Liver (tissue), 9 donors: ENCODE results near the gene EPGN. TPM values are rescaled to one million over a fixed set of nuclear protein-coding genes. Genes with fewer than 3 reads are reported as not detected.

Experiments
- DNase-seq: peaks from one replicate; pipeline ENCODE4 v3.0.0-alpha.2; 2017; ENCODE audit warnings: low spot score
- H3K27ac ChIP-seq, 2 donors: one replicate each; pipeline ENCODE4 v1.7.0; 2013; ENCODE audit warnings: inconsistent platforms in 2 of 2, low read length in 2 of 2, control low read depth in 1 of 2, low read depth in 1 of 2, mild to moderate bottlenecking in 1 of 2
- H3K27me3 ChIP-seq, 4 donors: one replicate each; pipeline versions ENCODE4 v1.6.1 to v1.7.0; 2013; ENCODE audit warnings: low read length in 3 of 4, inconsistent platforms in 1 of 4, mild to moderate bottlenecking in 1 of 4, moderate library complexity in 1 of 4; ENCODE audit not compliant: control insufficient read depth in 4 of 4, insufficient read depth in 4 of 4
- H3K36me3 ChIP-seq, 4 donors: one replicate each; pipeline versions ENCODE4 v1.6.1 to v1.7.0; 2013; ENCODE audit warnings: low read length in 3 of 4, mild to moderate bottlenecking in 3 of 4, low read depth in 1 of 4, moderate library complexity in 1 of 4; ENCODE audit not compliant: control insufficient read depth in 4 of 4, insufficient read depth in 3 of 4
- H3K4me1 ChIP-seq, 4 donors: one replicate each; pipeline versions ENCODE4 v1.6.1 to v1.7.0; 2013; ENCODE audit warnings: low read length in 3 of 4, mild to moderate bottlenecking in 3 of 4, moderate library complexity in 1 of 4; ENCODE audit not compliant: control insufficient read depth in 4 of 4, insufficient read depth in 4 of 4
- H3K4me3 ChIP-seq, 3 donors: one replicate each; pipeline versions ENCODE4 v1.6.1 to v1.7.0; 2013; ENCODE audit warnings: low read length in 3 of 3, control low read depth in 1 of 3, low read depth in 1 of 3, mild to moderate bottlenecking in 1 of 3
- H3K9ac ChIP-seq, 2 donors: one replicate each; pipeline ENCODE4 v1.7.0; 2013; ENCODE audit warnings: low read length in 2 of 2, mild to moderate bottlenecking in 2 of 2, moderate library complexity in 2 of 2, control low read depth in 1 of 2, low read depth in 1 of 2
- H3K9me3 ChIP-seq, 4 donors: one replicate each; pipeline versions ENCODE4 v1.6.1 to v1.7.0; 2013; ENCODE audit warnings: low read length in 3 of 4; ENCODE audit not compliant: control insufficient read depth in 4 of 4
- EGR1 ChIP-seq, 2 donors: IDR thresholded peaks; 2 replicates each; pipeline ENCODE4 v1.6.1; 2016 to 2018; ENCODE audit warnings: antibody characterized with exemption in 2 of 2, low read depth in 2 of 2
- FOXA1 ChIP-seq: IDR thresholded peaks from 2 replicates; pipeline ENCODE4 v1.6.1; 2016; ENCODE audit warnings: antibody characterized with exemption
- FOXA2 ChIP-seq: IDR thresholded peaks from 2 replicates; pipeline ENCODE4 v1.6.1; 2016; ENCODE audit warnings: antibody characterized with exemption
- GABPA ChIP-seq, 2 donors: IDR thresholded peaks in 1 of 2; conservative IDR thresholded peaks in 1 of 2; 2 replicates each; pipeline ENCODE4 v1.6.1; 2016; ENCODE audit warnings: antibody characterized with exemption in 2 of 2, mild to moderate bottlenecking in 1 of 2, moderate library complexity in 1 of 2
- HNF4A ChIP-seq, 2 donors: conservative IDR thresholded peaks; 2 replicates each; pipeline ENCODE4 v1.6.1; 2016; ENCODE audit warnings: antibody characterized with exemption in 2 of 2, mild to moderate bottlenecking in 2 of 2
- HNF4G ChIP-seq: IDR thresholded peaks from 2 replicates; pipeline ENCODE4 v1.6.1; 2016; ENCODE audit warnings: antibody characterized with exemption
- JUND ChIP-seq, 2 donors: IDR thresholded peaks; 2 replicates each; pipeline ENCODE4 v1.6.1; 2016; ENCODE audit warnings: antibody characterized with exemption in 2 of 2
- NR2F2 ChIP-seq: IDR thresholded peaks from 2 replicates; pipeline ENCODE4 v1.6.1; 2016; ENCODE audit warnings: antibody characterized with exemption
- RAD21 ChIP-seq, 2 donors: IDR thresholded peaks; 2 replicates each; pipeline ENCODE4 v1.6.1; 2016; ENCODE audit warnings: antibody characterized with exemption in 2 of 2, mild to moderate bottlenecking in 2 of 2
- RXRA ChIP-seq, 2 donors: IDR thresholded peaks; 2 replicates each; pipeline ENCODE4 v1.6.1; 2017 to 2018; ENCODE audit warnings: antibody characterized with exemption in 2 of 2, mild to moderate bottlenecking in 1 of 2
- SP1 ChIP-seq: IDR thresholded peaks from 2 replicates; pipeline ENCODE4 v1.6.1; 2018; ENCODE audit warnings: antibody characterized with exemption, mild to moderate bottlenecking
- TAF1 ChIP-seq: conservative IDR thresholded peaks from 2 replicates; pipeline ENCODE4 v1.6.1; 2016; ENCODE audit warnings: antibody characterized with exemption, mild to moderate bottlenecking
- YY1 ChIP-seq: IDR thresholded peaks from 2 replicates; pipeline ENCODE4 v1.6.1; 2016; ENCODE audit warnings: antibody characterized with exemption, mild to moderate bottlenecking
- WGBS: extraction: QIAGEN DNeasy Blood & Tissue Kit; methylation state at CpG from one replicate; pipeline ENCODE4 v1.1.7; 2013; 5-methylcytosine and 5-hydroxymethylcytosine counted together
- polyA plus RNA-seq, 2 donors: library from polyadenylated mRNA; stranded (reverse) in 1 of 2; unstranded in 1 of 2; fragments of 200-250 nt in 1 of 2; fragments of >200 nt in 1 of 2; fragmentation: Nextera tagmentation in 1 of 2; extraction: Ambion mirVana in 1 of 2; gene quantifications; one replicate each; pipeline versions ENCODE4 v1.2.1 to v1.2.3, GENCODE V29; 2013 to 2015
- total RNA-seq, 2 donors: library from RNA; depleted of rRNA; stranded (reverse); fragments of >200 nt; gene quantifications; one replicate each; pipeline ENCODE4 v1.2.3, GENCODE V29; 2014
- TF ChIP-seq, protein P1 (sequence below): IDR thresholded peaks from 2 replicates; pipeline ENCODE4 v1.6.1; 2016; ENCODE audit warnings: antibody characterized with exemption
- TF ChIP-seq, protein P2 (sequence below): fragments of 150-350 bp; IDR thresholded peaks from 2 replicates; pipeline ENCODE4 v1.5.1; 2017; ENCODE audit warnings: improper control_type of control experiment, low read depth, low read length; ENCODE audit not compliant: missing input control
- TF ChIP-seq, protein P3 (sequence below): IDR thresholded peaks from 2 replicates; pipeline ENCODE4 v1.6.1; 2016; ENCODE audit warnings: antibody characterized with exemption
- TF ChIP-seq, protein P4 (sequence below): IDR thresholded peaks from 2 replicates; pipeline ENCODE4 v1.6.1; 2016; ENCODE audit warnings: antibody characterized with exemption, mild to moderate bottlenecking
- TF ChIP-seq, protein P5 (sequence below): IDR thresholded peaks from 2 replicates; pipeline ENCODE4 v1.6.1; 2016; ENCODE audit warnings: antibody characterized with exemption
- donor health status: healthy.
- donor health status: healthy.
- donor health status: healthy.
- donor health status: healthy.
- donor health status: healthy.

The EPGN gene
- total and polyA plus RNA-seq, 4 donors: 0.09 to 0.75 TPM; not detected in 2

DNA sequence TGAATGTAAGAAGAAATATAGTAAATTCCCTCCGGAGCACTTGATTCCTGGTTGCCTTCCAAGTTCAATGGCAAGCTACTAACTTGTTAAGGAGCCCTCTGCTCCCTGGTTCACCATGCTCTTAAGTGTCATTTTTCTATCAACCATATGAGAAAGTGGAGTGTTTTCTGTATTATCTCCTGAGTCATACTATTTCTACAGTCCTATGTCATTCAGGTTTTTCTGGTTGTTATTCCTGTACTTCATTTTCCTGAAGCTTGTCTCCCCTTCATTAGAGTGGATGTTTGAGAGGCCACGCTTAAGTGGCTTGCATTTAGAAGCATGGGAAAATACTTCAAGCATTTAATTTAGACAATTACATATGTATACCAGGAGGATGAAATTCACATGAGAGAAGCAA, 14.7 kb upstream of the EPGN start:
- Histone ChIP-seq H3K9ac (no peak overlapping the region), H3K36me3 (no peaks in the 10 kb centered on the region), H3K9me3 (no peaks in the 10 kb centered on the region), H3K4me3 (no peak overlapping the region), H3K27me3 (no peaks in the 10 kb centered on the region), H3K27ac (no peak overlapping the region), H3K4me1 (no peaks in the 10 kb centered on the region)
- 95% methylated on average over 2 of the region's 2 CpGs for WGBS
- no peak for DNase-seq
- TF ChIP-seq HNF4G: no peak
- no peak for TF ChIP-seq HNF4A (conservative IDR thresholded peaks at IDR 0.05)
- no peak for TF ChIP-seq SP1
- no peak for TF ChIP-seq YY1
- TF ChIP-seq JUND (IDR thresholded peaks at IDR 0.05): no peak
- no peak for TF ChIP-seq FOXA1
- TF ChIP-seq, protein P1, sequence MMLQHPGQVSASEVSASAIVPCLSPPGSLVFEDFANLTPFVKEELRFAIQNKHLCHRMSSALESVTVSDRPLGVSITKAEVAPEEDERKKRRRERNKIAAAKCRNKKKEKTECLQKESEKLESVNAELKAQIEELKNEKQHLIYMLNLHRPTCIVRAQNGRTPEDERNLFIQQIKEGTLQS: no peak
- TF ChIP-seq RAD21 (IDR thresholded peaks at IDR 0.05): no peak
- no peak for TF ChIP-seq EGR1 (IDR thresholded peaks at IDR 0.05; ENCODE audit: low read depth in 2 of 2)
- TF ChIP-seq GABPA (IDR thresholded peaks at IDR 0.05 in 1 of 2, conservative IDR thresholded peaks at IDR 0.05 in 1 of 2): no peak
- TF ChIP-seq, protein P2, sequence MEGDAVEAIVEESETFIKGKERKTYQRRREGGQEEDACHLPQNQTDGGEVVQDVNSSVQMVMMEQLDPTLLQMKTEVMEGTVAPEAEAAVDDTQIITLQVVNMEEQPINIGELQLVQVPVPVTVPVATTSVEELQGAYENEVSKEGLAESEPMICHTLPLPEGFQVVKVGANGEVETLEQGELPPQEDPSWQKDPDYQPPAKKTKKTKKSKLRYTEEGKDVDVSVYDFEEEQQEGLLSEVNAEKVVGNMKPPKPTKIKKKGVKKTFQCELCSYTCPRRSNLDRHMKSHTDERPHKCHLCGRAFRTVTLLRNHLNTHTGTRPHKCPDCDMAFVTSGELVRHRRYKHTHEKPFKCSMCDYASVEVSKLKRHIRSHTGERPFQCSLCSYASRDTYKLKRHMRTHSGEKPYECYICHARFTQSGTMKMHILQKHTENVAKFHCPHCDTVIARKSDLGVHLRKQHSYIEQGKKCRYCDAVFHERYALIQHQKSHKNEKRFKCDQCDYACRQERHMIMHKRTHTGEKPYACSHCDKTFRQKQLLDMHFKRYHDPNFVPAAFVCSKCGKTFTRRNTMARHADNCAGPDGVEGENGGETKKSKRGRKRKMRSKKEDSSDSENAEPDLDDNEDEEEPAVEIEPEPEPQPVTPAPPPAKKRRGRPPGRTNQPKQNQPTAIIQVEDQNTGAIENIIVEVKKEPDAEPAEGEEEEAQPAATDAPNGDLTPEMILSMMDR: no peak
- TF ChIP-seq, protein P3, sequence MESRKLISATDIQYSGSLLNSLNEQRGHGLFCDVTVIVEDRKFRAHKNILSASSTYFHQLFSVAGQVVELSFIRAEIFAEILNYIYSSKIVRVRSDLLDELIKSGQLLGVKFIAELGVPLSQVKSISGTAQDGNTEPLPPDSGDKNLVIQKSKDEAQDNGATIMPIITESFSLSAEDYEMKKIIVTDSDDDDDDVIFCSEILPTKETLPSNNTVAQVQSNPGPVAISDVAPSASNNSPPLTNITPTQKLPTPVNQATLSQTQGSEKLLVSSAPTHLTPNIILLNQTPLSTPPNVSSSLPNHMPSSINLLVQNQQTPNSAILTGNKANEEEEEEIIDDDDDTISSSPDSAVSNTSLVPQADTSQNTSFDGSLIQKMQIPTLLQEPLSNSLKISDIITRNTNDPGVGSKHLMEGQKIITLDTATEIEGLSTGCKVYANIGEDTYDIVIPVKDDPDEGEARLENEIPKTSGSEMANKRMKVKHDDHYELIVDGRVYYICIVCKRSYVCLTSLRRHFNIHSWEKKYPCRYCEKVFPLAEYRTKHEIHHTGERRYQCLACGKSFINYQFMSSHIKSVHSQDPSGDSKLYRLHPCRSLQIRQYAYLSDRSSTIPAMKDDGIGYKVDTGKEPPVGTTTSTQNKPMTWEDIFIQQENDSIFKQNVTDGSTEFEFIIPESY: no peak
- TF ChIP-seq, protein P4, sequence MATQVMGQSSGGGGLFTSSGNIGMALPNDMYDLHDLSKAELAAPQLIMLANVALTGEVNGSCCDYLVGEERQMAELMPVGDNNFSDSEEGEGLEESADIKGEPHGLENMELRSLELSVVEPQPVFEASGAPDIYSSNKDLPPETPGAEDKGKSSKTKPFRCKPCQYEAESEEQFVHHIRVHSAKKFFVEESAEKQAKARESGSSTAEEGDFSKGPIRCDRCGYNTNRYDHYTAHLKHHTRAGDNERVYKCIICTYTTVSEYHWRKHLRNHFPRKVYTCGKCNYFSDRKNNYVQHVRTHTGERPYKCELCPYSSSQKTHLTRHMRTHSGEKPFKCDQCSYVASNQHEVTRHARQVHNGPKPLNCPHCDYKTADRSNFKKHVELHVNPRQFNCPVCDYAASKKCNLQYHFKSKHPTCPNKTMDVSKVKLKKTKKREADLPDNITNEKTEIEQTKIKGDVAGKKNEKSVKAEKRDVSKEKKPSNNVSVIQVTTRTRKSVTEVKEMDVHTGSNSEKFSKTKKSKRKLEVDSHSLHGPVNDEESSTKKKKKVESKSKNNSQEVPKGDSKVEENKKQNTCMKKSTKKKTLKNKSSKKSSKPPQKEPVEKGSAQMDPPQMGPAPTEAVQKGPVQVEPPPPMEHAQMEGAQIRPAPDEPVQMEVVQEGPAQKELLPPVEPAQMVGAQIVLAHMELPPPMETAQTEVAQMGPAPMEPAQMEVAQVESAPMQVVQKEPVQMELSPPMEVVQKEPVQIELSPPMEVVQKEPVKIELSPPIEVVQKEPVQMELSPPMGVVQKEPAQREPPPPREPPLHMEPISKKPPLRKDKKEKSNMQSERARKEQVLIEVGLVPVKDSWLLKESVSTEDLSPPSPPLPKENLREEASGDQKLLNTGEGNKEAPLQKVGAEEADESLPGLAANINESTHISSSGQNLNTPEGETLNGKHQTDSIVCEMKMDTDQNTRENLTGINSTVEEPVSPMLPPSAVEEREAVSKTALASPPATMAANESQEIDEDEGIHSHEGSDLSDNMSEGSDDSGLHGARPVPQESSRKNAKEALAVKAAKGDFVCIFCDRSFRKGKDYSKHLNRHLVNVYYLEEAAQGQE: no peak
- TF ChIP-seq, protein P5, sequence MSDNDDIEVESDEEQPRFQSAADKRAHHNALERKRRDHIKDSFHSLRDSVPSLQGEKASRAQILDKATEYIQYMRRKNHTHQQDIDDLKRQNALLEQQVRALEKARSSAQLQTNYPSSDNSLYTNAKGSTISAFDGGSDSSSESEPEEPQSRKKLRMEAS: no peak
- TF ChIP-seq TAF1: no peak
- TF ChIP-seq RXRA (IDR thresholded peaks at IDR 0.05): no peak
- TF ChIP-seq NR2F2: no peak
- no peak for TF ChIP-seq FOXA2
